Measurements from ENCODE around the gene BID.
A peak's percentile ranks its signal among the peaks of the same experiment; 100 is the strongest.
"Not testable (repeated sequence)": the region's sequence is repeated elsewhere in the genome, so short reads cannot be mapped to it uniquely, and the experiment has no call there.

Gene BID

GRCh38 chr22:17769716-17770082 lies 4.6 kb downstream of the BID start:
- no peak for DNase-seq (ENCODE audit: low spot score)

DNA sequence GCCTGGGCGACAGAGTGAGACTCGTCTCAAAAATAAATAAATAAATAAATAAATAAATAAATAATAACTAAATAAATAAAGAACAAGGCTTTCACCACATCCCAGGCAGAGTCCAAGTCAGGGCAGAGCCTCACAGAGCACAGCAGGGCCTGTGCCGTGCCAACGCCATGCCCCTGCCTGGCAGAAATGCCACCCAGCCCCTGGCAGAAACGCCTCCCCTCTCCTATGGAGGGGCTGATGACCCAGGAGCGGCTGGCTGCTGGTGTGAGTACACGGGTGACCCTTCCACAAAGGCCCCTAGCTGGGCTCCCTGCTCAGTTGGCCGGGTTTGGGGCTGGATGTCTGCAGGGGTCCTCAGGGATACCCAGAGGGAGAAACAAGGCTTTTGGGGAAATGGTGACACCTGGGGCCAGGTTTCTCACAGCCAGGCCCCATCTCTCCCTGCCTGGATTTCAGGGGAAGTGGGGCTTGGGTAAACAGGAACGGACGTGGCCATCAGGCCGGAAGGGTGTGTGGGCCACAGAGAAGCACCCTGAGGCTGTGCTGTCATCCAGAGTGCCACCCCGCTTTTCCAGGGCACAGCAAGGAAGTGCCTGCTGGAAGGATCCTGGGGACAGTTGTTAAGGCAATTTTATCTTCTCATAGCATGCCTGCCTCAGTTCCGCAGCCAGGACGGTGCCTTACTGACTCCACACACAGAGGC lies 5.1 kb downstream of the BID start:
- no peak for DNase-seq (ENCODE audit: low spot score)

DNA sequence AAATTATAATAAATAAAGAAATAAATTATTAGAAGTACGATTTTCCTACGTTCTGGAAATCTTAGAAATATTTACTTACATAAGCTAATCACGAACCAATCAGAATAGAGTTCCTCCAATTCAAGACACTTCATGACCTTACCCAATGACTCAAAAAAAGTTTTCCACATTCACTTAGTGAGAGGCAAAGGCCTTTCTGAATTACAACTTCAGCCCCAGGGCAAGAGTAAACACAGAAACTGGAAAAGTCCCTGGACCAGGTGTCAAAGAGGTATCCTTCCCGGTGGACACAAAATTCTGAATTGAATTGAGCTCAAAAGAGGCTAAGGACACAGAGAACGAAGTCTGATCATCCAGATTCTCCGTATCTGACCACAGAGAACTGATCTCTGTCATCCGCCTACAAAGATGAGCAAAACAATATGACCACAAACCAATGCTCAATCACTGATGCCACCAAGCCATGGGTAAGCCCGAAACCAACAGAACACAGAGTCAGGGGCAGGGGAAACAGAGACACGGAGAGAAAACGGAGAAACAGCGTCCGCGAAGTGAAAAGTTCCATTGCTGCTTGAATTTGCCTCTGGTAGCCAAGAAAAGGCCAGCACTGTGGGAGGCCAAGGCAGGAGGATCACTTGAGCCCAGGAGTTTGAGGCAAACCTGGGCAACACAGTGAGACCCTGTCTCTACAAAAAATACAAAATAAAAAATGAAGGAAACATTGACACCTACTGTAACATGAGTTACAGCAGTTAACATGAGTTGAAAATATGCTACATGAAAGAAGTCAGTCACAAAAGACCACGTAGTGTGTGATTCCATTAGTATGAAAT lies 6.8 kb downstream of the BID start:
- DNase-seq (ENCODE audit: low spot score) = no peak

DNA sequence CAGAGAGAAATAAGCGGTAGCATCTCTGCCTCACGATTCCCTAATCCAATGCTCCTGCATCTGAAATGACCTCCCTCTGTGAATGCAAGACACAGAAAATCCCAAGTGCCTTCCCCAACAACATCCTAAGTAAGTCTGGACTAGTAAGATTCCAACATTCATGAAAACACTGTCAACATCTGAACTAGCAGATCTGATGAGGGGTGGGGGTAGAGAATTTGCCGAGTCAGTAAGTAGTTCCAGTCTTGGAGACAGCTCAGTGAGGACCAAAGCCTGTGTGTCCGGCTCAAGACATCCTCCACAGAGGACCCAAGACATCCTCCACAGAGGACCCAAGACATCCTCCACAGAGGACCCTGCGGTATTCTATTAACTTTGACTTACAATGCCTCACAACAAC lies 9.4 kb downstream of the BID start:
- not testable (repeated sequence) for DNase-seq (ENCODE audit: low spot score)

GRCh38 chr22:17764036-17764435 lies 10.2 kb downstream of the BID start:
- peak; percentile 64 for DNase-seq (ENCODE audit: low spot score)

- DNase-seq (ENCODE audit: low spot score) = not testable (repeated sequence)
Observed at GRCh38 chr22:17763442-17763841, 10.8 kb downstream of the BID start.

- no peak for DNase-seq (ENCODE audit: low spot score)
Observed at GRCh38 chr22:17761138-17761488, 13.2 kb downstream of the BID start.

DNA sequence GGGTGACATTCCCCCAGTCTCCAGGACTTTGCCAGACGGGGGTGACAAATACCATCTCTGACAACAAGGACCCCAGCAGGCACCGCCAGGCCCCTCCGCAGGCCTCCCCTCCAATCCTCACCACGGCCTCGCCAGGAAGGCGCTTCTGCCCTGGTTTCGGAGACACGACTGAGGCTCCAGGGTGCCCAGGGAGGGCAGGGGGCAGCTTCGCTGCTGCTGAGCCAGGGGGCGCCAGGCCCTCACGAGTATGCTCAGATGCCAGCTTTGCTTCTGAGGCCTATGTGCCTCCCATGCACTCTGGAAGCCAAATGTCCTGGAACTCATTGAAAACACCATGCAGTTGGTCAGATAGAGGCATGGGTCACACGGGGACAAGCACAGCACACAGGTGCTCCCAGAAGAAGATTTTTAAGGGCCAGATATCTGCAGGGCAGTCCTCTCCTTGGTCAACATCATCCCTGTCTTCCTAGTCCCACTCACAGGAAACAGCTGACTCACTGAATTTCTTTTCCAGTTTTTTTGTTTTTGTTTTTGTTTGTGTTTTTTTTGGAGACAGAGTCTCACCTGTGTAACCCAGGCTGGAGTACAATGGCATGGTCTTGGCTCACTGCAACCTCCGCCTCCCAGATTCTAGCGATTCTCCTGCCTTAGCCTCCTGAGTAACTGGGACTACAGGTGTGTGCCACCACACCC lies 19.9 kb downstream of the BID start:
- no peak for DNase-seq (ENCODE audit: low spot score)

GRCh38 chr22:17753401-17753989 lies 20.8 kb downstream of the BID start:
- DNase-seq (ENCODE audit: low spot score) = no peak

DNA sequence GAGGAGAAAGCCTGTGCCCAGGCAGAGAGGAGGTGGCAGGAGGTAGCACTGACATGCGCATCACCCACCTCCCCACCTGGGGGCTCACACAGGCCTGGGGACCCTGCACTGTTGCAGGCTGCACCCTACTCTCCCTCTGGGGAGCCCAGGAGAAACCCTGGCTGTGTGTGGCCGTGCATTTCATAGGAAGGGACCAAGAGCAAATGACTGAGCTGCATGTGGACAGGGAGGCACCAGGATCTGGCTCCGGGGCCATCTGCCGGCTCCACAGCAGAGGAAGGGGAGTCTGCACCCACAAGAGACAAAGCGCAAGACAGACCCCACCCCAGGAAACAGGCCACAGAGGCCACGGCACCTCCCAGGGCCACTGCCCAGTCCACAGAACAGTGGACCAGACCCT lies 22.7 kb downstream of the BID start:
- DNase-seq (ENCODE audit: low spot score) = no peak

DNA sequence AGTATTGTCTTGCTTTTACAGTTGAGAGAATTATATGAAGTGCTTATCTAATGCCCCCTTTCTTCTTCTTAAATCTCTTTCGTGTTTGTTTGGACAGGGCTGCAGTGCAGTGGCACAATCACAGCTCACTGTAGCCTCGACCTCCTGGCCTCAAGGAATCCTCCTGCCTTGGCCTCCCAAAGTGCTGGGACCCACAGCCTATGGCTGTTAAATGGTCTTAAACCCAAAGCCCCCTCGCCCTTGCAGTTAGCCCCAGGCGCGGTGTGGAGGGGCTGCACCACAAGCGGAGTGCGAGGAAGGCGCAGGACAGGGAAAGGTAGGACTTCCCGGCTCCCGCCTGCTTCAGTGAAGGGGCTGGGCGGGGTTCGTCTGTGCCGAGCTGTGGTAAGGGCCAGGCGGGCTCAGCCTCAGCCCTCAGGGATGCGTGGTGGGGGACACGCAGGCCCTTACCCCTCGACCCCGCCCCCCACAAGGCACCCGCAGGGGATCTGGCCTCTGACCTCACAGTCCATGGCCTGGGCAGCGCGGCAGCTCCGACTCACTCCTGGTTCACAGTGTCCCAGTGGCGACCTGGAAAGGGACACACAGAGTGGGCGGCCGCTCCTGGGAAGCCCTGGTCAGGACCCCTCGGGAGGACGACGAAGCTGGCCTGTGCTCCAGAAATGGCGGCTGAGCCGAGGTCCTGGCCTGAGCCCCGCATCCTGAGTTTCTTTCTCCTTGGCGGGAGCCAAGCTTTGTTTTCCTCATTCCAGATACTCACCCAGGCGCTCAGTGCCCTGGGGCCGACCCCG lies 24.5 kb downstream of the BID start:
- DNase-seq (ENCODE audit: low spot score) = no peak

- no peak for DNase-seq (ENCODE audit: low spot score)
Observed at GRCh38 chr22:17748555-17749353, 25.5 kb downstream of the BID start.

DNA sequence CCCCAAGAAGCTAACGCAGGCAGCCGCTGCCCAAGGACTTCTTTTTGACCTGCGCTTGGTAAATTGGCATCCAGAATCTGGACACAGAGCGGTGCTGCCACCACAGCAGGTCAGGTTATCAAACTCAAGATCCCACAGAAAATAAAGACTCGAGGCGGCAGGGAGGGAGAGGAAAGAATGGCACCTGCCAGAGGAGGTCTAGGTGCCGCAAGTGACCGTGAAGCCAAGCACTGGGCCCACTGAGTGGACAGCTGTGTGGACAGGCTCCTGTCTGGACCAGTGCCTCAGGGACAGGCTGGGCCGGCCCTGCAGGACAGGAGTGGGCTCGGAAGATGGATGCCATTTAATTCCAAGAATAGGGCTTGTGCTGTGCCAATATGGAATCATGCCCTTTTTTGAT lies 27.4 kb downstream of the BID start:
- DNase-seq (ENCODE audit: low spot score) = no peak

DNA sequence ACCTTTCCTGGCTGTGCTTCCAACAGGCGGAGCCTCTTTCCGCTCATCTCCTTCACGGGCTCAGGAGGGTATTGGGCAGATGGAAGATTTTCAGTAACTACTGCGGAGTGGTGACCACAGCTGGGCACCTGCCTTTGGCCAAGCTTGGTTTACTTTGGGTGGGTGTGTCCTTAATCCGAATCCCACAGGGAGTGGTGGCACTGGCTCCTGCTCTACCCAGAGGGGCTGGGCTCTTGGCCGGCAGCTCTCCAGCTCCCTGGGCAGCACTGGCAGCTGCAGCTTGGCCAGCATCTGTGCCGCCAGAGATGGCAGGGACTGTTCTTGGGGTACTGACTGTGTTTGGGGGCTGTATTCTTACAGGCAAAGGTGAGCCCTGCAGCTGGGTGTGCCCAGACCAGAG lies 29.8 kb downstream of the BID start:
- DNase-seq (ENCODE audit: low spot score) = no peak

DNA sequence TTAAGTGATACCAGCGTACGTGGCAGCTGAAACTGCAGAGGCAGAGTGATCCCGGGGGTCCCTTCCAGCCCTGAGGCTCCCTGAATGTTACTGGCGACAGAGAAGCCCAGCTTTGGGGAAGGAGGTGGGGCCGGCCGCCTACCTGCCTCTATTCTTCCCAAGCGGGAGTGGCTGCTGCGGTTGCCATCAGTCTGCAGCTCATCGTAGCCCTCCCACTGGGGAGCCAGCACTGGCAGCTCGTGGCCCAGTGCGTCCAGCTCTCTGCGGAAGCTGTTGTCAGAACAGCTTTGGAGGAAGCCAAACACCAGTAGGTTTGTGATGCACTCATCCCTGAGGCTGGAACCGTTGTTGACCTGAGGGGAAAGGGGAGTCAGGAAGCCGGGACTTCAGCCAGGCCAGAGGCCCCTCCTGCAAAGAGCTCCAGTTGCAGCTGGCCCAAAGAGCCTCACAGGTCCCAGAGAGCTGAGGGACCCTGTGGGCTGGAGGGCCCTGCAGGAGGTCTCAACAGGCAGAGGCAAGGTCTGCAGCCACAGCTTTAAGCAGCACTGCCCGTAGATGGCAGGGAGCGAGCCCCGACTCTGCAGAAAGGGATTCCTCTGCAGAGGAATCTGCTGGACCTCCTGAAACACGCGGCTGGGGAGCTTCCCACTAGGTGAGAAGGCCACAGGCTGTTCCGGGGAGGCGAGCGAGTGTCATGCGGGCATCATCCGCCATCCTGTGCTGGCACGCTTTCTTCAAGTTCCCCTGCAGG lies 30.4 kb downstream of the BID start:
- no peak for DNase-seq (ENCODE audit: low spot score)

- no peak for DNase-seq (ENCODE audit: low spot score)
Observed at GRCh38 chr22:17742527-17742902, 31.8 kb downstream of the BID start.

DNA sequence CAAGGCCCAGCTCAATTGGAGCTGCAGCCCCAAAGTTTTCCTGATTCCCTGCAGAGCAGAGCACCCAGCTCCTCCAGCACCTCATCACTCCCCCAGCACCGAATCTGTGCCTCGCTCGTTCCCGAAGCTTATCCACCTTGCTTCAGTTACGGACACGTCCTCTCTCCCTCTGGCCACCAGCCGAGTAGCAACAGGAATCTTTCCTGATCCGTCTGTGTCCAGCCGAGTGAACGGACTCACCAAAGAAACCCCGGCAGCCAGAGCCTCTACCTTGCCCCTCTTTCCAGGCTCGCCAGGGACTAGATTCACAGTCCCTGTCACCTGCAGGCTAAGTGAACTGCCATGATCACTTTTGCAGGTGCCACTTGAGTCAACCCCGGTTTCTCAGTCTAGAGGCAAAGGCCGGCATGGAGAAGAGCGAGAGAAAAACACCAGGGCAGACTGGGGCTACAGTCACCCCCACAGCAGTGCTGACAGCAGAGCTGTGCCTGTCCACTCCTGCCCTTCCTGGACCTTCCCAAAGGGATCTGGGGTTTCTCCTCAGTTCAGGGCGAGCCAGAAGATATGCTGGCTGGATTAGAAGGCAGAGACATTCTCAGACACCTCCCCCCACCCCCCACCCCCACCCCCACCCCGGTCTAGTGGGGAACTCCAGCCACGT lies 32.3 kb downstream of the BID start:
- DNase-seq (ENCODE audit: low spot score) = no peak

- no peak for DNase-seq (ENCODE audit: low spot score)
Observed at GRCh38 chr22:17739196-17739975, 34.9 kb downstream of the BID start.

Data from pons (tissue), 1 donor.